Measurements from ENCODE around the gene MET. TPM values are rescaled to one million over a fixed set of nuclear protein-coding genes. Genes with fewer than 3 reads are reported as not detected.

Gene MET
- total RNA-seq, 1 experiment from 2014 or later, result 133 TPM

GRCh38 chr7:116843378-116843777 is 171.4 kb downstream of the MET start:
- DNase-seq (ENCODE audit: low read depth), result no peak

Other genes starting within 250 kb of the MET start
- gene CAV2, start 172.5 kb upstream of the MET start, total RNA-seq (2014; rRNA removed), result 259 and 316 TPM in 2 replicates
- 1,409 and 1,463 TPM in 2 replicates for gene CAV1, start 147.2 kb upstream of the MET start, total RNA-seq (2014; rRNA removed)
- gene CAPZA2, start 190.4 kb downstream of the MET start, total RNA-seq (2014; rRNA removed), result 174 and 211 TPM in 2 replicates

Measured in LHCN-M2 (cell line).